Retina (tissue), 1 donor: Measurements from ENCODE around the gene FAHD1.
"Not testable (repeated sequence)": the region's sequence is repeated elsewhere in the genome, so short reads cannot be mapped to it uniquely, and the experiment has no call there.

Experiments used
- DNase-seq: peaks from one replicate; pipeline ENCODE4 v3.0.0-alpha.2; 2016

FAHD1 gene

GRCh38 chr16:1857433-1858097 is 30.6 kb downstream of the FAHD1 start:
- no peak for DNase-seq

GRCh38 chr16:1858189-1858865 is 31.3 kb downstream of the FAHD1 start:
- no peak for DNase-seq

- DNase-seq: no peak
Observed at GRCh38 chr16:1859650-1860049, 32.6 kb downstream of the FAHD1 start.

- DNase-seq: no peak
Observed at GRCh38 chr16:1861730-1862129, 34.7 kb downstream of the FAHD1 start.

- DNase-seq: no peak
Observed at GRCh38 chr16:1862394-1862793, 35.4 kb downstream of the FAHD1 start.

GRCh38 chr16:1863681-1864460 is 36.9 kb downstream of the FAHD1 start:
- peak; percentile 61 for DNase-seq

- DNase-seq: no peak
Observed at GRCh38 chr16:1865902-1866690, 39.1 kb downstream of the FAHD1 start.

GRCh38 chr16:1870365-1871082 is 43.5 kb downstream of the FAHD1 start:
- no peak for DNase-seq

- peak; percentile 55 for DNase-seq
Observed at GRCh38 chr16:1871974-1872635, 45.1 kb downstream of the FAHD1 start, which contains the start of gene MEIOB. Gene MEIOB (minus strand): TSS chr16:1872164. CDS start chr16:1868175, 3,989 bp downstream.

- no peak for DNase-seq
Observed at GRCh38 chr16:1874854-1875253, 47.8 kb downstream of the FAHD1 start.

GRCh38 chr16:1876066-1876465 is 49.1 kb downstream of the FAHD1 start:
- not testable (repeated sequence) for DNase-seq

GRCh38 chr16:1876468-1876867 is 49.5 kb downstream of the FAHD1 start:
- no peak for DNase-seq

GRCh38 chr16:1877089-1877488 is 50.1 kb downstream of the FAHD1 start:
- DNase-seq: no peak

- DNase-seq: no peak
Observed at GRCh38 chr16:1877804-1878203, 50.8 kb downstream of the FAHD1 start.

GRCh38 chr16:1878256-1878655 is 51.2 kb downstream of the FAHD1 start:
- no peak for DNase-seq
